Activated CD8-positive, alpha-beta memory T cell treated with anti-CD3 and anti-CD28 coated beads, Interleukin-2, amount 10 ng/mL, durations not matched to agents 7 days and 5 days (primary cell): Measurements from ENCODE around the gene NUDT14. TPM values are rescaled to one million over a fixed set of nuclear protein-coding genes. Genes with fewer than 3 reads are reported as not detected.
A peak's percentile ranks its signal among the peaks of the same experiment; 100 is the strongest.

ENCODE experiments used
- ATAC-seq: fragments of 150-1000 bp; cut with Tn5 transposase; one replicate; pipeline ENCODE4 v1.10.0; 2021; ENCODE audit warnings: moderate library complexity
- CTCF ChIA-PET: fragments of 350-600 bp; sonication (Branson Sonifier 250); formaldehyde crosslinking; loops from one replicate; lab custom pipeline; 2021; ENCODE audit warnings: antibody characterized with exemption; lab: Charles Lee
- DNase-seq: peaks from one replicate; pipeline ENCODE4 v3.0.0-alpha.2; 2020
- H3K27ac Mint-ChIP-seq: one replicate; pipeline ENCODE4 v1.8.0; 2021; ENCODE audit warnings: mild to moderate bottlenecking, mixed read lengths
- H3K27me3 Mint-ChIP-seq: one replicate; pipeline ENCODE4 v1.8.0; 2021; ENCODE audit warnings: mixed read lengths
- H3K36me3 Mint-ChIP-seq: one replicate; pipeline ENCODE4 v1.8.0; 2021; ENCODE audit warnings: mild to moderate bottlenecking, mixed read lengths
- H3K4me1 Mint-ChIP-seq: one replicate; pipeline ENCODE4 v1.8.0; 2021; ENCODE audit warnings: mixed read lengths
- H3K4me3 Mint-ChIP-seq: one replicate; pipeline ENCODE4 v1.8.0; 2021; ENCODE audit warnings: mild to moderate bottlenecking, moderate library complexity, mixed read lengths
- H3K9me3 Mint-ChIP-seq: one replicate; pipeline ENCODE4 v1.8.0; 2022; ENCODE audit warnings: low read depth, mixed read lengths
- total RNA-seq, 2 experiments: library from RNA; stranded (reverse); gene quantifications; one replicate each; pipeline ENCODE4 v1.2.3, GENCODE V29; 2021

Gene NUDT14
- total RNA-seq, 2 experiments from 2014 or later, result 16.2 to 20.9 TPM

- Mint-ChIP-seq H3K27me3 (peaks cover 21% of the 10 kb centered on the region), H3K9me3 (no peaks in the 10 kb centered on the region), H3K36me3 (no peaks in the 10 kb centered on the region), H3K27ac (no peak overlapping the region), H3K4me3 (no peak overlapping the region), H3K4me1 (peaks cover 19% of the 10 kb centered on the region)
- DNase-seq, result no peak
- no peak for ATAC-seq
- CTCF ChIA-PET, result interaction anchor here (1.0 to 3.2 kb wide), 6 partner anchors 11 to 151 kb away, joined by 3 to 15 read pairs (median 4); no protein-coding TSS in a partner anchor
These were observed 19.5 kb upstream of the NUDT14 start for GRCh38 chr14:105200641-105201040.

GRCh38 chr14:105200074-105200473 is 19.0 kb upstream of the NUDT14 start:
- Mint-ChIP-seq H3K27ac (no peak overlapping the region), H3K27me3 (peaks cover 25% of the 10 kb centered on the region), H3K4me3 (no peak overlapping the region), H3K36me3 (no peaks in the 10 kb centered on the region), H3K9me3 (no peaks in the 10 kb centered on the region), H3K4me1 (peaks cover 21% of the 10 kb centered on the region)
- CTCF ChIA-PET, result interaction anchor here (2.5 to 3.2 kb wide), 3 partner anchors 10 to 152 kb away, joined by 8 to 9 read pairs (median 8); no protein-coding TSS in a partner anchor
- no peak for DNase-seq
- ATAC-seq, result no peak

DNA sequence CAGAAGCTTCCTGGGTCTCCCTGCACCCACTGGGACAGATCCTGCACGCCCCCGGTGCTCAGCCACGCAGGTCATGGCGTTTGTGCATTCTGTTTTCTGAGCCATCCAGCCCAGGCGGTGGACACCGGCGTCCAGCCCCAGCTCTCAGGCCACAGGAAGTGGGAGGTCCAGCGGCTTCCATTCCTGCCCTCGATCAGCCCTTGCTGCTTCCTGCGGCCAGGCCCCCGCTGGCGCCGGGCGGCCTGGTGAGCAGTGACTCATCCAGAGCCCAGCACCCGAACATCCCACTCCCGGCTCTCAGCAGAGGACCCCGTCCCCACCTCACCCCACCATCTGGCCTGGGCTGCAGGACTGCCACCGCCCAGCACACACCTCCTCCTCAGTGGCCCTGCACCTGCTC is 18.0 kb upstream of the NUDT14 start:
- no peak overlapping the region for H3K27ac Mint-ChIP-seq
- no peaks in the 10 kb centered on the region for H3K36me3 Mint-ChIP-seq
- H3K27me3 Mint-ChIP-seq, result peaks cover 31% of the 10 kb centered on the region
- no peak for DNase-seq
- no peak overlapping the region for H3K4me3 Mint-ChIP-seq
- CTCF ChIA-PET, result interaction anchor here (2.5 to 3.2 kb wide), 3 partner anchors 9 to 153 kb away, joined by 8 to 9 read pairs (median 8); no protein-coding TSS in a partner anchor
- no peaks in the 10 kb centered on the region for H3K9me3 Mint-ChIP-seq
- ATAC-seq, result no peak
- H3K4me1 Mint-ChIP-seq, result peaks cover 23% of the 10 kb centered on the region

- H3K4me3 Mint-ChIP-seq, result no peak overlapping the region
These were observed 17.5 kb upstream of the NUDT14 start for GRCh38 chr14:105198588-105198987.

GRCh38 chr14:105197211-105197641 is 16.1 kb upstream of the NUDT14 start:
- Mint-ChIP-seq H3K4me3 (no peak overlapping the region), H3K4me1 (peaks cover 34% of the 10 kb centered on the region), H3K9me3 (no peaks in the 10 kb centered on the region), H3K27ac (no peak overlapping the region), H3K27me3 (peaks cover 31% of the 10 kb centered on the region), H3K36me3 (no peaks in the 10 kb centered on the region)
- no peak for DNase-seq
- ATAC-seq, result no peak
- CTCF ChIA-PET, result no interaction called here

More at GRCh38 chr14:105198588-105198987, 17.5 kb upstream of the NUDT14 start:
- Mint-ChIP-seq H3K36me3 (no peaks in the 10 kb centered on the region), H3K4me1 (peaks cover 28% of the 10 kb centered on the region), H3K27ac (no peak overlapping the region), H3K27me3 (peaks cover 31% of the 10 kb centered on the region), H3K9me3 (no peaks in the 10 kb centered on the region)
- no peak for ATAC-seq
- CTCF ChIA-PET, result interaction anchor here (2.5 to 2.7 kb wide), 2 partner anchors 108 to 154 kb away, joined by 8 to 9 read pairs; no protein-coding TSS in a partner anchor
- no peak for DNase-seq

GRCh38 chr14:105196265-105196960 is 15.3 kb upstream of the NUDT14 start:
- Mint-ChIP-seq H3K4me1 (peaks cover 27% of the 10 kb centered on the region), H3K9me3 (no peaks in the 10 kb centered on the region), H3K36me3 (no peaks in the 10 kb centered on the region), H3K27me3 (peaks cover 31% of the 10 kb centered on the region), H3K27ac (no peak overlapping the region), H3K4me3 (no peak overlapping the region)
- ATAC-seq, result no peak
- CTCF ChIA-PET, result no interaction called here
- no peak for DNase-seq

DNA sequence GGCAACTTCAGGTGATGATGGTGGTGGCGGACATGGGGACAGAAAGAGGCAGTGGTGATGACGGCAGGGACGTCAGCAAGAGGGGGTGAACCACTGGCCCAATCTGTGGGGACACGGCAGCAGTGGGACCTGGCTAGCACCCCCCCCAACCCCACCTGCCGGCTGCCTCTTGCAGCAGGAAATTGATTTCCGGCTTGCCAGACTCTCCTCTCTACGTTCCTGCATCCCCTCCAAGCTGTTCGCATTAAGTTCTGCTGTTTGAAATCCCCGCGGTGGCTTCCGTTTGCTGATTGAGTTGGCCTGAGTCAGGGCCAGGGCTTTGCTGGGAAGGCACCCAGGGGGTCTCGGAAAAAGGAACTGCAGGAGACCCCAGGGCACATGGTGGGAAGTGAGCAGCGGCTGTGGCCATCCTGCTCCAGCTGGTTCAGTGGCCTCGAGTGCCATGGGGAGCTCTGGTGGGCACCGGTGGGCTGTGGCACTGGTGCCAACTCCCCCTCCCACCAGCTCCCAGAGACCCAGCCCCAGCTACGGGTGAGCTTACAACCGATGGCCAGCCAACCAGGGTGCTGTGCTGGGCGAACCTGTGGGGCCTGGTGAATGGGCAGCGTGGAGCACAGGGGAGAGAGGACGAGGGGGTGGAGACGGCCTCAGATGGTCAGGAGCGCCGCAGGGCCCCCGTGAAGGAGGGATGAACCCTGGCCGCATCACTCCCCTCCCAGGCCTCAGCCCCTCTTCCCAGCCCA is 14.6 kb upstream of the NUDT14 start:
- Mint-ChIP-seq H3K27ac (no peak overlapping the region), H3K27me3 (peaks cover 31% of the 10 kb centered on the region), H3K9me3 (no peaks in the 10 kb centered on the region), H3K36me3 (no peaks in the 10 kb centered on the region), H3K4me3 (no peak overlapping the region), H3K4me1 (peaks cover 27% of the 10 kb centered on the region)
- CTCF ChIA-PET, result interaction anchor here (1.1 to 2.8 kb wide), 7 partner anchors 8 to 156 kb away, joined by 3 to 13 read pairs (median 3); partner anchors contain the start of genes BTBD6 and PACS2
- no peak for ATAC-seq
- no peak for DNase-seq

DNA sequence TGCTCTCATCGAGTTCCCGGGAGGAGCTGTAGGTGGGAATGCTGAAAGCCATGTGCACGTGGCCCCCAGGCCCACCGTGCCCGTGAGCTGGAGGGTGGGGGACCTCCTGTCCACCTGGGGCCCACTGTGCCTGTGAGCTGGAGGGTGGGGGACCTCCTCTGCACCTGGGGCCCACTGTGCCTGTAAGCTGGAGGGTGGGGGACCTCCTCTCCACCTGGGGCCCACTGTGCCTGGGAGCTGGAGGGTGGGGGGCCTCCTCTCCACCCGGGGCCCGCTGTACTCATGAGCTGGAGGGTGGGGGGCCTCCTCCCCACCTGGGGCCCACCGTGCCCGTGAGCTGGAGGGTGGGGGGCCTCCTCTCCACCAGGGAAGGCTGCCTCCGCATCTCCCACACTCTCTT is 13.9 kb upstream of the NUDT14 start:
- H3K36me3 Mint-ChIP-seq, result no peaks in the 10 kb centered on the region
- CTCF ChIA-PET, result interaction anchor here (1.1 to 2.8 kb wide), 8 partner anchors 8 to 157 kb away, joined by 3 to 13 read pairs (median 3); partner anchors contain the start of genes BTBD6 and PACS2
- peaks cover 27% of the 10 kb centered on the region for H3K4me1 Mint-ChIP-seq
- no peak for ATAC-seq
- H3K9me3 Mint-ChIP-seq, result no peaks in the 10 kb centered on the region
- no peak overlapping the region for H3K4me3 Mint-ChIP-seq
- no peak overlapping the region for H3K27ac Mint-ChIP-seq
- H3K27me3 Mint-ChIP-seq, result peaks cover 31% of the 10 kb centered on the region
- DNase-seq, result no peak

DNA sequence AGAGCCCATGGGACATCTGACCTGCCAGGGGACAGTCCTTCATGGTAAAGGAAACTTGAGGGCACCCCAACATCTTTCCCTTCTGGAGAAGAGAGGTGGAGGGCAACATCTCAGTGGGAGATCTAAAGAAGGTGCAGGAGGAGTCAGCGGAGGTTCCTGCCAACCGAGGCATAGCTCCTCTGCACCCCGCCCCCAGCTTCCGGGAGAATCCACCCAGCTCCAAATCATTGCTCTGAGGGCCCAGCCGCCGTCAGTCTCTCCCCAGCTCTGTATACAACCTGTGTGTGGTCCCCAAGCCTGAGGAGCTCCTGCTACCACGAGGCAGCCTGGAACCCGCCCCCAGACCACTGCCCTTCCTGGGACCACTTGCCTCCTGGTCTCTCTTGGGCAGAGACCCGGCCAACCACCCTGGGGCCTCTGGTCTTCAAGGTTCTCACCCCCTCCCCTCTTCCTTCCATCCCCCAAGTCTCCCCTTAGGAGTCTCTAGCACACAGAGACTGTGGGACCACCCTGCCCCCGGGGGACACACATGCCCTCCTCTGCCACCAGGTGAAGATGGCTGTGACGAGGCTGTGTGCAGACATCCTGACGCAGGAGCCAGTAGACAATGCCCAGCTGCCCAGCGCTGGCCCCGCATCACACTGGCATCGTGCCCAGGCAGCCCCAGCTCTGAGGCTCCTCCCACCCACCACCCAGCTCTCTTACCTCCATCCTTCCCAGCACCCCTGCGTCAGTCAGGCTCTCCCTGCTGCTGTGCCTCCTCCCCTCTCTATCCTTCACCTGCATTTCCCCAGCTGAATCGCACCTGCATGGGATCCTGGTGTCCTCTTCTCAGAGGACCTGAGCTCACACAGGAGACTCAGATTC is 13.0 kb upstream of the NUDT14 start:
- no peak for DNase-seq
- peak; percentile 20 for ATAC-seq
- Mint-ChIP-seq H3K36me3 (no peaks in the 10 kb centered on the region), H3K27me3 (peaks cover 31% of the 10 kb centered on the region), H3K4me3 (no peak overlapping the region), H3K27ac (no peak overlapping the region), H3K4me1 (peaks cover 24% of the 10 kb centered on the region), H3K9me3 (no peaks in the 10 kb centered on the region)
- CTCF ChIA-PET, result interaction anchor here (0.9 to 2.8 kb wide), 10 partner anchors 9 to 286 kb away, joined by 3 to 13 read pairs (median 3); partner anchors contain the start of genes BTBD6 and PACS2

- Mint-ChIP-seq H3K4me1 (peaks cover 21% of the 10 kb centered on the region), H3K27ac (no peak overlapping the region), H3K4me3 (no peak overlapping the region), H3K27me3 (peaks cover 23% of the 10 kb centered on the region), H3K36me3 (no peaks in the 10 kb centered on the region), H3K9me3 (peaks cover 3% of the 10 kb centered on the region)
- CTCF ChIA-PET, result interaction anchor here (1.9 to 2.8 kb wide), 3 partner anchors 10 to 55 kb away, joined by 7 to 13 read pairs (median 11); partner anchors contain the start of gene BTBD6
- DNase-seq, result no peak
- peak; percentile 65 for ATAC-seq
These were observed 12.0 kb upstream of the NUDT14 start for GRCh38 chr14:105192866-105193731.

DNA sequence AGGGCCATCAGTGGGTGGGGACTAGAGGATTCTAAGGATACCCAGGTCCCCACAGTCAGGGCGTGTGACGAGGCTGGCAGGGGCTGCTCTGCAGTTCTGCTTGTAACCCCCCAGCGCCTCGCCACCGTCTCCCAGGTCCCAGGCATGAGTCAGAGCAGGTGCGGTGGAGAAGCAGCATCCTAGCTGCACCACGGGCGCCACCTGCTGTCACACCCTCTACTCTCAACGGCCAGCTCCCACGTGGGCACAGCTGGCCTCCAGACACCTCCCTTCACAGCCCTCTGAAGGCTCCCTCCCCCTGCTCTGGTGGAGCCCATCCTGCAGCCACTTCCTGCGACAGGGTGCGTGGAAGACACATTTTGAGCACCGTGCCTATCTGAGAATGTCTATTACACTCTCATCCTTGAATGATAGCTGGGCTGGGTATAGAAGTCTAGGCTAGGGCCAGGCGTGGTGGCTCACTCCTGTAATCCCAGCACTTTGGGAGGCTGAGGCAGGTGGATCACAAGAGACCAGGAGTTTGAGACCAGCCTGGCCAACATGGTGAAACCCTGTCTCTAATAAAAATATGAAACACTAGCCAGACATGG is 6.9 kb upstream of the NUDT14 start:
- Mint-ChIP-seq H3K27ac (no peak overlapping the region), H3K4me3 (no peak overlapping the region), H3K36me3 (no peaks in the 10 kb centered on the region), H3K27me3 (no peaks in the 10 kb centered on the region), H3K4me1 (peaks cover under 1% of the 10 kb centered on the region), H3K9me3 (peaks cover 5% of the 10 kb centered on the region)
- DNase-seq (no peak), ATAC-seq (no peak)
- CTCF ChIA-PET, result interaction anchor here (0.6 to 1.3 kb wide), 3 partner anchors 13 to 98 kb away, joined by 3 to 8 read pairs (median 7); no protein-coding TSS in a partner anchor
